HG02943 (cell line): ENCODE measurements around the gene PRR5L.

Experiments used
- ATAC-seq: cut with Tn5 transposase; IDR thresholded peaks from one replicate; pipeline ENCODE4 v1.9.1; 2021; ENCODE audit warnings: mild to moderate bottlenecking, low read depth, moderate library complexity; ENCODE audit not compliant: unreplicated experiment

The PRR5L gene

DNA sequence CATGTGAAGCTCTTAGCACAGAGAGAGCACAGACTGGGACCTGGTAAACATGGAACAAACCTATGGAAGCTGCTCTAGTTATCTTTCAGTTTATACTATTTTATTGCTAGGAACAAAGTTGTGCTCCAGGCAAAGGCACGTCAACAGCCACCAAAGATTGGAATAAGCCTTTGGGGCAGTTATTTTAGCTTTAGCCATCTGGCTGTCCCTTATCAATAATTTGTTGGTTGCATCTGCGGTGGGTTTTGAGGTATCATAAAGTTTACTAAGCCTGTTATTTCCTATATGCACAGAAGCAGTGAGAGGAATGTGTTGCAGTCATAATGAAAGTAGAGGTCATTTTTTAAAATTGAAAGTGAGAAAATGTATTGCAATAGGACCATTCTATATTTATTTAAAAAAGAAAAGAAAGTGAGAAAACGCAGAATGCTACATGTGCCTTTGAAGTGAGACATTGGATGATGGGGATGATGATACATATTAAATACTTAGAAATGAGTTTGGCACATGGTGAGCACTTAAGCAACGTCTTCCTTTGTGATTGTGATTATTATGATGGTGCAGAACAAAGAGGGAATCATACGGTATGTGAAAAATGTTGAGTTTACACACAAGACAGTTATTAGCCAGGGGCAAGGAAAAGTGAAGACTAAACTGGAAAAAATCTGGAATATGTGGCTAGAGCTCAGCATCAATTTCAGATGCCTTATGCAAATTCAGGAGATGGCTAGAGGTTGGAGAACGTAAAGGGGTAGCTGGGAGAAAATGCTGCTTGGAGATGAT lies 58.3 kb downstream of the PRR5L start:
- peak; percentile 87 for ATAC-seq

DNA sequence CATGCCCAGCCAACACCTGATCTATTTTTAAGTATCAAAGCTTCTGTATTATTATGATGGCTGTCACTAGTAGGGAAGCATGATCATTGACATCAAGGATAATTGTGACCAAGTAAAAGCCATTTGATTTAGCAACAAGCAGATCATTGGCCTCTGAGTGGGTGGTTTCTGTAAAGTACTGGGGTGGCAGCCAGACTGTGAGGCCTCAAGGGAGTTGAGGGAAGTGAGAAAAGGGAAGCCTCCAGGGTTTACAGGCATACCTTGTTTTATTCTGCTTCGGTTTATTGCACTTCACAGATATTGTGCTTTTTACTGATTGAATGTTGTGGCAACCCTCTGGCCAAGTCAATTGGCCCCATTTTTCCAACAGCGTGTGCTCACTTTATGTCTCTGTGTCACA lies 60.1 kb downstream of the PRR5L start:
- no peak for ATAC-seq

DNA sequence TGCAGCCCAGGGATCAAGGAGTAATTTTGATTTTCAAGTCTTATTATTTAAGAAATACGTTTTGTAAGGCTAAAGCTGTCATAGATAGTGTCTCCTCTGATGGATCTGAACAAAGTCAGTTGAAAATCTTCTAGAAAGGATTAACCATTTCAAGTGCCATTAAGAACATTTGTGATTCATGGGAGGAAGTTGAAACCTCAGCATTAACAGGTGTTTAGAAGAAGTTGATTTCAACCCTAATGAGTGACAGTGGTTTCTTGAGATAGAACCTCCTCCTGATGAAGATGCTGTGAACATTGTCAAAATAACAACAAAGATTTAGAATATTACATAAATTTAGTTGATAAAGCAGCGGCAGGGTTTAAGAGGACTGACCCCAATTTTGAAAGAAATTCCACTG lies 61.7 kb downstream of the PRR5L start:
- ATAC-seq, result no peak

DNA sequence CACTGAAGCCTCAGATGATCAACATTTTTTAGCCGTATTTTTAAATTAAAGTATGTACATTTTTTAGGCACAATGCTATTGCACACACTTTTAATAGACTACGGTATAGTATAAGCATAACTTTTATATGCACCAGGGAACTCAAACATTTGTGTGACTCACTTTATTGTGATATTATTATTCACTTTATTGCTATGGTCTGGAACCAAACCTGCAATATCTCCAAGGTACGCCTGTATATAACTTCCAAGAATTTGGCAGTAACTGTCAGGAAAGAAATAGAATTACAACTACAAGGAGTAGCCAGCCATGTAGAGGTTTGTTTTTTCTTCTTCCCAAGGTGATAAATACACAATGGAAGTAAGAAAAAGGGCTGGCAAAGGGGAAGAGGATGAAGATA lies 62.3 kb downstream of the PRR5L start:
- no peak for ATAC-seq

DNA sequence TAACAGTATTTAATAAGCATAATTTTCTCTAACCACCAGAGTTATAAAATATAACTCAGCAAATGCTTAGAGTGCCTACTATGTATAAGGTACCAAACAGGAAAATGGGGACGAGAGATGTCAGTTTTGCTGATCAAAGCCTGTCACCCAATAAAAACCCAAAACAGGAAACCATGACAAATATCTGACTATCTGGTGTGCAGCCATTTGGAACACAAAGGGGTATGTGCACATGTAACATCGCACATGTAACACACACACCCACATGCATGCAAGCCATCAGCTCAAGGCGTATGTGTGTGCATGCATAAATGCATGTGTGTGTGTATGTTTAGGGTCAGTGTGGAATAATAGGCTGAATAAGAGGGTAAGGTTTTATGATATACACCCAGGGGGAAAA lies 64.2 kb downstream of the PRR5L start:
- ATAC-seq, result no peak

DNA sequence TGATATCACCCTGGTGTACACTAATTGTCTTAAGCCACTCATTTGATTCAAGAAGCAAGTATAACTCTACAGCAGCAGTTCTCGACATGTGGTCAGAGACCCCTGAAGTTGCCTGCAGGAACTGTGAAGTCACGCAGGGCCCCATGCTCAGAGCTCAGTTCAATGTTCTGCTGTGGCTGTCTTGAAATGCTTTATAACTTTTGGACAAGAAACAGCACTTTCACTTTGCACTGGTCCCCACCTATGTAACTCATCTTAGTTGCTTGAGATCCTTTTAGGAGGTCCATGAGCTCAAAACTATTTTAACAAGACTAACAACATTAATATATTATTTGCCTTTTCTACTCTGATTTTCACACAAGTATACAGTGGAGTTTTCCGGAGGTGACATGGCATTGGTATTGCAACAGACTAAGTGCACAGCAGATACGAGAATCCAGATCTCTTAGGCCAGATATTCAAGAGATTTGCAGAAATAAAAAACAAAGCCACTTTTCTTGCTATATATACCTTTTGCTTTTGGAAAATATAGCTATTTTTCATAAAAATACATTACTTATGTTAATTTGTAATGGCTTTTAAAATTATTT lies 64.8 kb downstream of the PRR5L start:
- ATAC-seq, result no peak

DNA sequence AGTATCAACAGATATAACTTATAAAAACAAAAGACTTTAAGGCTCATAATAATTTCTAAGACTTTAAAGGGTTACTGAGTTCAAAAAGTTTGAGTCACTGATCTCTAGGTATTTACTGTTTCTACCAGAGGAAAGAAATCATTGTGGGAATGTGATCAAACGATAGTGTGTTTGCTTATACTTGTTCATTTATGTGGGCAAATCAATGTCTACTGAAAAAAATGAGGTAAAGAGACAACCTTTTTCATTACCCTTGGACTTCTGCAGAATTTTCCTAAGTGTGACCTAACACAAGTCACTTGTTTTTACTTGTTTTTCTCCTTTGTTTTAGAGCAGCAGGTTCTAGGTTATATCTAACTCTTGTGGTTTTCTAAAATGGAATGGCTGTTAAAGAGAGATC lies 65.4 kb downstream of the PRR5L start:
- no peak for ATAC-seq

DNA sequence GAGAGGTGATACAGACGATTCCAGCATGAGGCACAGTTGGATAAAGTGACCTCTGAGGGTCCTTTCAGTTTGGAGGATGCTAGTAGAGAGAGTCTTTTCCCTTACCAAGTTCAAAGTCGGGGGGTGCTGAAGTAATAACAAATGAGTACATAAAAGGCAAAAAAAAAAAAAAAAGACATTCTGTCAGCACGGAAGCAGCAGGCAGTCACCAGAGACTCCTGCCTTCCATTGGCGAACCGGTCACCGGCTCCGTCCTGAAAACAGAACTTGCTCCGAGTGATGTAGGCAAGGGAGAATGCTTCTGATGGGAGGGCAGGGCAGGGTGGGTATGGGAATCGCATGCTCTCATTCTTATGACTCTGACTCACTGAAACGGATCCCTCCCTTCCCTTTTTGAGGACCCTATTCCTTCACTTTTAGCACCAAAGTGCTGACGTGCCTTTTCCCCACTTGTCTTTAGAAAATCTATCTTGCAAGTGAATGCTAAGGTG lies 65.9 kb downstream of the PRR5L start:
- no peak for ATAC-seq

DNA sequence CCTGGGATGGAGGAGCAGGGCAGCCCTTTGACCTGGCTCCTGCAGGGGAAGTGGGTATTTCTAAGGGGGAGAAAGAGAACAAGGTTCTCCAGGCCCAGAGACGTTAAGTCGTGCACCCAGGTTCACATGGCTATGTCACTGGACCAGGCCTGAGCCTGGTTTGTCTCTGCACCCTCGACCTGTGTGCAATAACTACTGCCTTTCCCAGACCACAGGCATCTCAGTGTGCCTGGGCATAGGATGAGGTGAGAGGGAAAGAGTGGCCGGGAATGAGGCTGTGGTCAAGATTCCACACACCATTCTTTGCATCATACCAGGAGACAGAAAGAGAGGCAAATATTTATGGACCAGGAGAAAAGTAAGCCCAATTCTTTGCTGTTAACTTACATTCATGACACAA lies 66.8 kb downstream of the PRR5L start:
- no peak for ATAC-seq

DNA sequence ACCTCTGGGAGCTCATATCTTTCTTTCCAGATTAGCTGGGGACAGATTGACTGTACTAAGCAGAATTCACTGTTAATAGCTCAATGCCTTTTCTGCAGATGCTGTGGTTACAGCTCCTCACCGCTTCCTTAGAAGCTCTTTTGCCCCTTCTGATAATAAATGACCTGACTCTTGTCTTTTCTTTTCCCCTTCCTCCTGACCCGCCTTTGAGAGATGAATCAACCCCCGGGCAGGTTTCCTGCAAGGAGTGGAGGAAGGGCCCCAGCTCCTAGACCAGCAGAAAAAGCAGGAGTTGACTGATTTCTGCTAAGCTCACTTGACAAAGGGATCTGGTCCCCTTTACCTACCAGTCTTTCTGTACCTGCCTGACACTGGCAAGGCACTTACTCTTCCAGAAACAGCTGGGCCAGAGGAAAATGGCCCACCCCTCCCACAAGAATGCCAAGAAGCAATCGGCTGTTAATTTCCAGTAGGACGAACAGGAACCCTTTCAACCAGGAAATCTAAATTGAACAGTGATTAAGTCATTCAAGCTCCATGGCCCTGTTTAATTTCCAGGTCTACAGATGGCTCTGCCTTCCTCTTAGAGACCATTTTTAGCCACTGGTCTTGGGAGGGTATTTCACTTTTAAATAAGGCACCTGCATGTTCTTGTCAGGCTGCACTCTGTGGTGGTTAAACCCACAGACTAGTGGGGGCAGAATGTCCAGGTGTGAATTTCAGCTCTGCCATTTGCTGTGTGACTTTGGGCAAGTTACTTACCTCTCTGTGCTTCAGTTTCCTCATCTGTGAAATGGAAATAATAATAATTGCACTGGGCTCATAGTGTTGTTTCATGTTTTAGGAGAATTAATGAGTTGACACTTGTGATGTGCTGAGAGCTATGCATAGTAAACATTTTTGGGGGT lies 67.5 kb downstream of the PRR5L start:
- ATAC-seq, result no peak

DNA sequence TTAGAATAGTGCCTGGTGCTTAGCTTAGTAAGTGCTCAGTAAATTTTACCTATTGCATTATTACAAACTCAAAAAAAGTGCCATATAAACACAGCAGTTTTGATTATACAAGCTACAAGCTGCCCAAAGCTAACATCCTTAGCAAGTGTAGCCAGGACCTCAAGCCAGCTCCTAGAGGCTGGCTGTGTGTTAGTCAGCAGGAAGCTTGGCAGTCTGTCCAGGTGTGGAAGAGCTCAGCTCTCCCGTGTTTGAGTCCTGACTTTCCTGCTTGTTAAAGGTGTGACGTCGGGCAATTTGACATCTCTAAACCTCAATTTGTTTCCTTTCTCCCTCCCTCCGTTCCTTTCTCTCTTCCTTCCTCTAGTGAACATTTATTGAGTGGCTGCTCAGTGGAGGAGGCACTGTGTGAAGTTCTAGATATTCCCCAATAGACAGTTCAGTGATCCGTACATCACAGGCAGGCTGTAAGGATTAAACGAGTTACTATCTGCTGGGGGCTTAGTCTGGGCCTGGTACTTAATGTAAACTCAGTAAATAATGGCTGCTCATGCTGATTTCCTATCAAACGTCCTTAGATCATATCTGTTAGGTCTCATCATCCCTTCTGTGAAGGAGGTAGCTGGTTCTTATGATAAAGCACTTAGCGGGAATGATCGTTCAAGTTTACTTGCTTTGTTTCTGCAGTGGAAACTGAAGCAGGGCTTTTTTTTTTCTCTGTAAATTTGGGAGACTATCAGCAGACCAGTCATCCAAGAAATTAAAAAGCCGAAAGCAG lies 68.7 kb downstream of the PRR5L start:
- no peak for ATAC-seq

DNA sequence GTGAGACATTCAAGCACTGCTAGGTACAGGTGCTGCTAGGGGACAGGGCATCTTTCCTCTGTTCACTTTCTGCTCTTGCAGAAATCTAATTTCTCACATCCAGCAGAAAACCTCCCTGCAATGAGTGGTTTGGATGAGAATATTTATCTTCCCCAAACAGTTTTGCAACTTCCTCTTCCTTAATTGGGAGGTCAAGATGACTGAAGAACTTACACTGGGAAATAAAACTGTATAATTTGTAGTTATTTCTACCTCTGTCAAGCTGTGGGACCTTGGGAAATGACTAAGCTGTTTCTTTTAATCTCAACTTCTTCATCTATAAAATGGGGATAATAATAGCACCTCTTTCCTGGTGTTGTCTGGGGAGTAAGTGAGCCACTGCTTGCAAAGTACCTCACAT lies 69.8 kb downstream of the PRR5L start:
- no peak for ATAC-seq

DNA sequence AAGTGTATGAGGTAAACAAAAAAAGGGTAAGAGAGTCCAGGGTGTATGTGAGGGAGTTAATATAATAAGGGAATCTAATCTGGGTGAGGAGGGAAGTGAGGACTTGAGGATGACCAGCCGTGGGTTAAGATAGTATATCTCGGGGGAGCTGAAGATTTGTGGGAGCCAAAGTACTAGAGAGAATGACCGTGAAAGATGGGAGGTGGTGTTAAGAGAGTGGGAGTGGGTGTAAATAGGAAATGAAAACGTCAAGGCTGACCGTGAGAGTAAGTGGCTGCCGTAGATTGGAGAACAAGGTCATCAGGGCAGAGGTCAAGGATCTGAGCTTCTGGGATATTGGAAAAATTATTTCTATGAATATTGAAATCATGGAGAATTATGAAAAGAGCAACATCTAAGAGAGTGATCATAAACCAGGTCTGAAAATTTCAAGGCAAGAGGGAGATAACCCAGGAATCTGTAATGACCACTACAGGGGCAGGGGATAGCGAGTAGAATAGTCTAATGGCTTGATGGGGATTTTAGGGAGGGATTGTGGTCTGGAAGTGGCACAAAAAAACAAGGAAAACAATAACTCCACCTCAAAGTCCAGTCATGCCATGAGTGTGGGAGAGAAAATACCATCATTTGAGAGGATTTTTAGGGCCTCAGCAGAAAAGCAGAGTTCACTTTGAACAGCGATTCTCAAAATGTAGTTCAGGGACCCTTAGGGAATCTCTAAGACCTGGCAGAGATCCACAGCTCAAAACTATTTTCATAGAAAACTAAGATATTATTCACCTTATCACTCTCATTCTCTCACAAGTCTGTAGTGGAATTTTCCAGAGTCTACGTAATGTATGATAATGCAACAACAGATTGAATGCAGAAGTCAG lies 72.0 kb downstream of the PRR5L start:
- ATAC-seq, result no peak

DNA sequence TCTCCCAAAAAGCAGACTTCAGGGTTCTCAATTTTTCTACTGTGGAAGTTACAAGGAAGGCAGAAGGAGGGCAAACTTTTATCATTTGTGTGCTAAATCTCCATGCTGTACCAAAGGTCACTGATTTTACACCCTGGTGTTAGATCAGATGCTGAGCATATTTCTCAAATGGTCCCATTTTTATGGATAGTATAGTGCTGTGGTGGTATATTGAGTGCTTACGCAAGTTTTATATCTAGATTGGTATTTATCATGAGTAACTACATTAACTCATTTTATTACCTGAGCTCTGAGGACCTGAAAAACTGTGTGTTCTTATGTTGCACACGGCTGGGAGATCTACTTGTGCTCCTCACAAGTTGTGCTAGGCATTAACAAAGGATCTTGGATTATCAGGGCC lies 75.1 kb downstream of the PRR5L start:
- ATAC-seq, result no peak

DNA sequence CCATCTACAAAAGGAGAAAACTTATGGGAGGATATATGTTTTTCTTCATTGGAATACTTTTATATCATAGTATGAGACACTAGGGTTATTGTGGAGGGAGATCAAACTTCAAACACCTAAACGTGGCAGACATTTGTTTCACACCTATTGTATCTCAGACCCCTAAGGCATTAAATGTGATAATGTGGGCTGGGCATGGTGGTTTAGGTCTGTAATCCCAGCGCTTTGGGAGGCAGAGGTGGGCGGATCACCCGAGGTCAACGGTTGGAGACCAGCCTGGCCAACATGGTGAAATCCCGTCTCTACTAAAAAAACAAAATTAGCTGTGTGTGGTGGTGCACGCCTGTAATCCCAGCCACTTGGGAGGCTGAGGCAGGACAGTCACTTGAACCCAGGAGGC lies 75.5 kb downstream of the PRR5L start:
- ATAC-seq, result no peak

DNA sequence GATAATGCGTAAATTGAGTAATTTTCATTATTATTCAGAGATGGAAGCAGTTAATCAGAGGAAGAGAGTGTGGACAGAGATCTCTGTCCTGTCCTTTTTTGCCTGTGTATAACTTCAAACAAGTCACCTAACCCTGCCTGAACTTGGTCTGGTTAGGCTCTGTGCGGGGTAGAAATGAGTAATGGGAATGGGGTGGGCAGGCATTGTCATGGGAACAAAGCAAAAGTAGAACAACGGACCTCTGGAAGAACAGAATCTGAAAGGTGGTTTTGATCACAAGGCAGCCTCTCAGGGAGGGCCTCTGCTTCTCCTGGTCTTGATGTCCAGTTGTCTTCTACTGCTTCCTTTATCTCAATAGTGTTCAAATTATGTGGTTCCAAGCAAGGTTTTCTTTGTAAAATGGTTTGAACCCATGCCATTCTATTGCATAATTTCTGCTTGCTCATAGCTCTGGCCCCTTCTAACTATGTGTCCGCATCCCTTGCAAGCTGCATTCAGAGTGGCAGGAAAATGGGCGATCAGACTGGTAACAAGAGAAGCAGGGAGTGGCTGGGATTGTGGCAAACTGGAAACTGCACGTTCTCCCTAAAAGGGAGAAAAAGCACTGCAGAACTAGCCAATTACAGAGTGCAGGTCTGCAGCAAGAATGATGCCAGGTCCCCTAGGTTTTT lies 76.1 kb downstream of the PRR5L start:
- ATAC-seq, result no peak

DNA sequence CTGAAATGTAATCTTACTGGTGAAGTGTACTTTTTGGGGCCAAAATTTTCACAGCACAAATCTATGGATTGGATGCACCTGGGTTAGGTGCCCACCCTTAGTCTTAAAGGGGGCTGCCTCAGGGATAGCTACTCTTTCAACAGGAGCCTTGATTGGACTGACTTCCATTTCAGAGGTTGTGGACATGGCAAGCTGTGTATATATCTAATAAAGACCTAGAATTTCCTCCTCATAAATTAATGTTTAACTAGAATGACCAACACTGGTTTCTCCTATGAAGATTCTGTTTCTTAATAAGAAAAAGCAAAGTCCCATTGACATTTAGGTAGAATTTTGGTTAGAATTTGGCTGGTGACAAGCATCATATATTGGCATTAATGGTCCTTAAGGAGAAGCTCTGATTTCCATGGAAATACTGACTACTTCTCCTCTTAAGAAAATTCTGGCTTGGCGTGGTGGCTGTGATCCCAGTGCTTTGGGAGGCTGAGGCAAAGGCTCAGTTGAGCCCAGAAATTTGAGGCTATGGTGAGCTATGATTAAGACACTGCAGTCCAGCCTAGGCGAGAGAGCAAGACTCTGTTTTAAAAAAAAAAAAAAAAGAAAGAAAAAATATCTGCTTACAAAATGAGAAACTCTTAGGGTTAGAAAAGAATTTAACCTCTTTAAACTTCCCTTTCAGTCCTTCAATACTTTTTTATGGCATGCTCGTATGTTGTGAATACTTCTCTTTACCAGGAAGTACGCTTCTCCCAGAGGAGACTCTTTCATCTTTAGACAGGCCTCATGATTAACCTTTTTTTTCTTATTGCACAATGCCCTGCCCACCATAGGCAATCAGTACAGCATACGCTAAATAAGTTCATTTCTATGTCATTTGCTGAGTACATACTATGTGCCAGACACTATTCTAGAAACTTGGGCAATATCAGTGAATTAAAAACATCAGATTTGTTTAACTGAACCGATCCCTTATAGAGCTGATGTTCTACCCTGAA lies 77.2 kb downstream of the PRR5L start:
- ATAC-seq, result no peak

DNA sequence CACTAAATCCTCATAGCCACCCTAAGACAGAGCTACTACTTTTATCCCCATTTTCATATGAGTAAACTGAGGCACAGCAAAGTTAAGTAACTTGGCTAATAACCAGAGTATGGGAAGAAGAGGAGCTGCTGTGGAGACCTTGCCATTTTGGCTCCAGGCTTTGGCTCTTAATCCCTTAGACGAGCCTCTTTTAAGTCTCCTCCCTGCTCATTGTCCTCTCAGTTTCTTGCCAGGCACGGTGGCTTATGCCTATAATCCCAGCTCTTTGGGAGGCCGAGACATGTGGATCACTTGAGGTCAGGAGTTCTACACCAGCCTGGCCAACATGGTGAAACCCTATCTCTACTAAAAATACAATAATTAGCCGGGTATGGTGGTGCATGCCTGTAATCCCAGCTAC lies 78.6 kb downstream of the PRR5L start:
- no peak for ATAC-seq
